Neural cell (in vitro differentiated cells): ENCODE data around the gene LRRTM3.

Source experiments
- CTCF ChIP-seq: fragments of 450-650 bp; IDR thresholded peaks from 2 replicates; pipeline ENCODE4 v1.5.1; 2014; ENCODE audit warnings: antibody characterized with exemption, mild to moderate bottlenecking, moderate library complexity; ENCODE audit not compliant: poor library complexity, severe bottlenecking
- EP300 ChIP-seq: fragments of 450-650 bp; conservative IDR thresholded peaks from 2 replicates; pipeline ENCODE4 v1.6.1; 2014; ENCODE audit warnings: antibody characterized with exemption, mild to moderate bottlenecking, moderate library complexity; ENCODE audit not compliant: poor library complexity, severe bottlenecking
- EZH2 ChIP-seq: fragments of 200-600, 300-800 bp; shearing (Covaris generic), sonication (generic); IDR thresholded peaks from 2 replicates; pipeline ENCODE4 v1.6.1; 2014; ENCODE audit warnings: antibody characterized with exemption, low read length, borderline replicate concordance, mild to moderate bottlenecking; ENCODE audit not compliant: insufficient read depth, poor library complexity, severe bottlenecking
- POLR2AphosphoS5 ChIP-seq: IDR thresholded peaks from 2 replicates; pipeline ENCODE4 v1.6.1; 2012
- REST ChIP-seq: IDR thresholded peaks from 2 replicates; pipeline ENCODE4 v1.6.1; 2012; ENCODE audit warnings: borderline replicate concordance
- SMC3 ChIP-seq: fragments of 450-650 bp; conservative IDR thresholded peaks from 2 replicates; pipeline ENCODE4 v1.6.1; 2014; ENCODE audit warnings: antibody characterized with exemption, mild to moderate bottlenecking, moderate library complexity; ENCODE audit not compliant: poor library complexity

GRCh38 chr10:66881814-66882213, 44.0 kb upstream of the LRRTM3 start:
- TF ChIP-seq CTCF (no peak), EP300 (no peak), EZH2 (no peak), SMC3 (no peak), REST (no peak), POLR2AphosphoS5 (no peak)
